ENCODE data around the gene BID. TPM values are rescaled to one million over a fixed set of nuclear protein-coding genes. Genes with fewer than 3 reads are reported as not detected.
"Not testable (repeated sequence)": the region's sequence is repeated elsewhere in the genome, so short reads cannot be mapped to it uniquely, and the experiment has no call there.

Gene BID
- polyA plus RNA-seq, 2 donors = 9.0 to 19.3 TPM

GRCh38 chr22:17699696-17700340 is 74.5 kb downstream of the BID start:
- H3K36me3 ChIP-seq (ENCODE audit: control insufficient read depth in 2 of 2, insufficient read depth in 2 of 2, low read length in 1 of 2) = peaks cover 0 to 3% of the 10 kb centered on the region in 2 donors
- no peak overlapping the region for H3K27ac ChIP-seq (ENCODE audit: low read depth in 2 of 2, low read length in 1 of 2)
- no peak overlapping the region for H3K4me3 ChIP-seq (ENCODE audit: low read depth in 1 of 2, low read length in 2 of 2)
- H3K4me1 ChIP-seq (ENCODE audit: control insufficient read depth in 2 of 2, insufficient read depth in 2 of 2, low read length in 1 of 2) = no peaks in the 10 kb centered on the region
- no peaks in the 10 kb centered on the region for H3K27me3 ChIP-seq (ENCODE audit: control insufficient read depth in 1 of 2, insufficient read depth in 2 of 2, low read length in 2 of 2)
- H3K9me3 ChIP-seq (ENCODE audit: control insufficient read depth in 2 of 2, insufficient read depth in 1 of 2, low read depth in 1 of 2, low read length in 1 of 2) = no peaks in the 10 kb centered on the region
- 77 to 78% methylated on average over 7 of the region's 7 CpGs for WGBS, 2 donors

GRCh38 chr22:17698948-17699347 is 75.3 kb downstream of the BID start:
- H3K4me1 ChIP-seq (ENCODE audit: control insufficient read depth in 2 of 2, insufficient read depth in 2 of 2, low read length in 1 of 2) = no peaks in the 10 kb centered on the region
- H3K4me3 ChIP-seq (ENCODE audit: low read depth in 1 of 2, low read length in 2 of 2) = no peak overlapping the region
- H3K27ac ChIP-seq (ENCODE audit: low read depth in 2 of 2, low read length in 1 of 2) = no peak overlapping the region
- no peaks in the 10 kb centered on the region for H3K27me3 ChIP-seq (ENCODE audit: control insufficient read depth in 1 of 2, insufficient read depth in 2 of 2, low read length in 2 of 2)
- H3K9me3 ChIP-seq (ENCODE audit: control insufficient read depth in 2 of 2, insufficient read depth in 1 of 2, low read depth in 1 of 2, low read length in 1 of 2) = no peaks in the 10 kb centered on the region
- H3K36me3 ChIP-seq (ENCODE audit: control insufficient read depth in 2 of 2, insufficient read depth in 2 of 2, low read length in 1 of 2) = peaks cover 0 to 3% of the 10 kb centered on the region in 2 donors

GRCh38 chr22:17698276-17698675 is 76.0 kb downstream of the BID start:
- H3K9me3 ChIP-seq (ENCODE audit: control insufficient read depth in 2 of 2, insufficient read depth in 1 of 2, low read depth in 1 of 2, low read length in 1 of 2); H3K27ac ChIP-seq (ENCODE audit: low read depth in 2 of 2, low read length in 1 of 2); H3K36me3 ChIP-seq (ENCODE audit: control insufficient read depth in 2 of 2, insufficient read depth in 2 of 2, low read length in 1 of 2); H3K4me3 ChIP-seq (ENCODE audit: low read depth in 1 of 2, low read length in 2 of 2); H3K27me3 ChIP-seq (ENCODE audit: control insufficient read depth in 1 of 2, insufficient read depth in 2 of 2, low read length in 2 of 2); H3K4me1 ChIP-seq (ENCODE audit: control insufficient read depth in 2 of 2, insufficient read depth in 2 of 2, low read length in 1 of 2): not testable (repeated sequence)
- 96 to 98% methylated on average over 3 of the region's 3 CpGs for WGBS, 2 donors

- WGBS, 2 donors = 88 to 89% methylated on average over 10 of the region's 10 CpGs
- not testable (repeated sequence) for H3K9me3 ChIP-seq (ENCODE audit: control insufficient read depth in 2 of 2, insufficient read depth in 1 of 2, low read depth in 1 of 2, low read length in 1 of 2); H3K27ac ChIP-seq (ENCODE audit: low read depth in 2 of 2, low read length in 1 of 2); H3K27me3 ChIP-seq (ENCODE audit: control insufficient read depth in 1 of 2, insufficient read depth in 2 of 2, low read length in 2 of 2); H3K36me3 ChIP-seq (ENCODE audit: control insufficient read depth in 2 of 2, insufficient read depth in 2 of 2, low read length in 1 of 2); H3K4me3 ChIP-seq (ENCODE audit: low read depth in 1 of 2, low read length in 2 of 2); H3K4me1 ChIP-seq (ENCODE audit: control insufficient read depth in 2 of 2, insufficient read depth in 2 of 2, low read length in 1 of 2)
These were observed 77.1 kb downstream of the BID start for GRCh38 chr22:17697196-17697595.

GRCh38 chr22:17695986-17696385 is 78.3 kb downstream of the BID start:
- Histone ChIP-seq H3K9me3 (ENCODE audit: control insufficient read depth in 2 of 2, insufficient read depth in 1 of 2, low read depth in 1 of 2, low read length in 1 of 2) (no peaks in the 10 kb centered on the region), H3K36me3 (ENCODE audit: control insufficient read depth in 2 of 2, insufficient read depth in 2 of 2, low read length in 1 of 2) (peaks cover 3% of the 10 kb centered on the region in 2 donors), H3K4me1 (ENCODE audit: control insufficient read depth in 2 of 2, insufficient read depth in 2 of 2, low read length in 1 of 2) (no peaks in the 10 kb centered on the region), H3K4me3 (ENCODE audit: low read depth in 1 of 2, low read length in 2 of 2) (no peak overlapping the region), H3K27ac (ENCODE audit: low read depth in 2 of 2, low read length in 1 of 2) (no peak overlapping the region), H3K27me3 (ENCODE audit: control insufficient read depth in 1 of 2, insufficient read depth in 2 of 2, low read length in 2 of 2) (no peaks in the 10 kb centered on the region)
- 91 to 93% methylated on average over 5 of the region's 5 CpGs for WGBS, 2 donors

- Histone ChIP-seq H3K36me3 (ENCODE audit: control insufficient read depth in 2 of 2, insufficient read depth in 2 of 2, low read length in 1 of 2) (peaks cover 3% of the 10 kb centered on the region in 2 donors), H3K27me3 (ENCODE audit: control insufficient read depth in 1 of 2, insufficient read depth in 2 of 2, low read length in 2 of 2) (no peaks in the 10 kb centered on the region), H3K9me3 (ENCODE audit: control insufficient read depth in 2 of 2, insufficient read depth in 1 of 2, low read depth in 1 of 2, low read length in 1 of 2) (no peaks in the 10 kb centered on the region), H3K4me1 (ENCODE audit: control insufficient read depth in 2 of 2, insufficient read depth in 2 of 2, low read length in 1 of 2) (no peaks in the 10 kb centered on the region), H3K27ac (ENCODE audit: low read depth in 2 of 2, low read length in 1 of 2) (no peak overlapping the region), H3K4me3 (ENCODE audit: low read depth in 1 of 2, low read length in 2 of 2) (no peak overlapping the region)
- 88 to 89% methylated on average over 6 of the region's 6 CpGs for WGBS, 2 donors
These were observed 79.5 kb downstream of the BID start for GRCh38 chr22:17694752-17695151.

GRCh38 chr22:17694193-17694592 is 80.1 kb downstream of the BID start:
- H3K27ac ChIP-seq (ENCODE audit: low read depth in 2 of 2, low read length in 1 of 2) = no peak overlapping the region

GRCh38 chr22:17692841-17693240 is 81.4 kb downstream of the BID start:
- peaks cover 3% of the 10 kb centered on the region in 2 donors for H3K36me3 ChIP-seq (ENCODE audit: control insufficient read depth in 2 of 2, insufficient read depth in 2 of 2, low read length in 1 of 2)
- no peaks in the 10 kb centered on the region for H3K9me3 ChIP-seq (ENCODE audit: control insufficient read depth in 2 of 2, insufficient read depth in 1 of 2, low read depth in 1 of 2, low read length in 1 of 2)
- H3K27me3 ChIP-seq (ENCODE audit: control insufficient read depth in 1 of 2, insufficient read depth in 2 of 2, low read length in 2 of 2) = no peaks in the 10 kb centered on the region
- 89 to 92% methylated on average over 4 of the region's 4 CpGs for WGBS, 2 donors
- no peaks in the 10 kb centered on the region for H3K4me1 ChIP-seq (ENCODE audit: control insufficient read depth in 2 of 2, insufficient read depth in 2 of 2, low read length in 1 of 2)
- no peak overlapping the region for H3K4me3 ChIP-seq (ENCODE audit: low read depth in 1 of 2, low read length in 2 of 2)
- no peak overlapping the region for H3K27ac ChIP-seq (ENCODE audit: low read depth in 2 of 2, low read length in 1 of 2)

More at GRCh38 chr22:17694193-17694592, 80.1 kb downstream of the BID start:
- Histone ChIP-seq H3K27me3 (ENCODE audit: control insufficient read depth in 1 of 2, insufficient read depth in 2 of 2, low read length in 2 of 2) (no peaks in the 10 kb centered on the region), H3K36me3 (ENCODE audit: control insufficient read depth in 2 of 2, insufficient read depth in 2 of 2, low read length in 1 of 2) (peaks cover 3% of the 10 kb centered on the region in 2 donors), H3K9me3 (ENCODE audit: control insufficient read depth in 2 of 2, insufficient read depth in 1 of 2, low read depth in 1 of 2, low read length in 1 of 2) (no peaks in the 10 kb centered on the region), H3K4me3 (ENCODE audit: low read depth in 1 of 2, low read length in 2 of 2) (no peak overlapping the region), H3K4me1 (ENCODE audit: control insufficient read depth in 2 of 2, insufficient read depth in 2 of 2, low read length in 1 of 2) (no peaks in the 10 kb centered on the region)
- 86 to 94% methylated on average over 2 of the region's 2 CpGs for WGBS, 2 donors

- Histone ChIP-seq H3K27me3 (ENCODE audit: control insufficient read depth in 1 of 2, insufficient read depth in 2 of 2, low read length in 2 of 2) (no peaks in the 10 kb centered on the region), H3K27ac (ENCODE audit: low read depth in 2 of 2, low read length in 1 of 2) (no peak overlapping the region), H3K4me3 (ENCODE audit: low read depth in 1 of 2, low read length in 2 of 2) (no peak overlapping the region), H3K36me3 (ENCODE audit: control insufficient read depth in 2 of 2, insufficient read depth in 2 of 2, low read length in 1 of 2) (no peaks in the 10 kb centered on the region), H3K4me1 (ENCODE audit: control insufficient read depth in 2 of 2, insufficient read depth in 2 of 2, low read length in 1 of 2) (no peaks in the 10 kb centered on the region), H3K9me3 (ENCODE audit: control insufficient read depth in 2 of 2, insufficient read depth in 1 of 2, low read depth in 1 of 2, low read length in 1 of 2) (no peaks in the 10 kb centered on the region)
- 84 to 86% methylated on average over 3 of the region's 3 CpGs for WGBS, 2 donors
These were observed 90.0 kb downstream of the BID start for GRCh38 chr22:17684245-17684644.

Data from esophagus (tissue), 2 donors.